ENCODE results near the gene ZFAND3. TPM values are rescaled to one million over a fixed set of nuclear protein-coding genes. Genes with fewer than 3 reads are reported as not detected.

ZFAND3 gene
- polyA plus RNA-seq, 4 donors: 127 to 176 (median 139) TPM

GRCh38 chr6:38159596-38159995, 340.1 kb downstream of the ZFAND3 start:
- no peak for DNase-seq (ENCODE audit: low read depth in 4 of 4, low spot score in 3 of 4)

- no peak for DNase-seq (ENCODE audit: low read depth in 4 of 4, low spot score in 3 of 4)
These were observed 341.3 kb downstream of the ZFAND3 start for GRCh38 chr6:38160831-38161230.

GRCh38 chr6:38161331-38161730, 341.8 kb downstream of the ZFAND3 start:
- DNase-seq (ENCODE audit: low read depth in 4 of 4, low spot score in 3 of 4): no peak

GRCh38 chr6:38161754-38162492, 342.4 kb downstream of the ZFAND3 start:
- no peak for DNase-seq (ENCODE audit: low read depth in 4 of 4, low spot score in 3 of 4)

GRCh38 chr6:38162493-38163185, 343.1 kb downstream of the ZFAND3 start:
- no peak for DNase-seq (ENCODE audit: low read depth in 4 of 4, low spot score in 3 of 4)

GRCh38 chr6:38163186-38164130, 343.9 kb downstream of the ZFAND3 start:
- no peak for DNase-seq (ENCODE audit: low read depth in 4 of 4, low spot score in 3 of 4)

- DNase-seq (ENCODE audit: low read depth in 4 of 4, low spot score in 3 of 4): no peak
These were observed 344.6 kb downstream of the ZFAND3 start for GRCh38 chr6:38164131-38164481.

- DNase-seq (ENCODE audit: low read depth in 4 of 4, low spot score in 3 of 4): no peak
These were observed 345.2 kb downstream of the ZFAND3 start for GRCh38 chr6:38164671-38165108.

GRCh38 chr6:38166411-38167240, 347.1 kb downstream of the ZFAND3 start:
- DNase-seq (ENCODE audit: low read depth in 4 of 4, low spot score in 3 of 4): no peak

- no peak for DNase-seq (ENCODE audit: low read depth in 4 of 4, low spot score in 3 of 4)
These were observed 348.1 kb downstream of the ZFAND3 start for GRCh38 chr6:38167598-38167997.

GRCh38 chr6:38168126-38168525, 348.6 kb downstream of the ZFAND3 start:
- no peak for DNase-seq (ENCODE audit: low read depth in 4 of 4, low spot score in 3 of 4)

- no peak for DNase-seq (ENCODE audit: low read depth in 4 of 4, low spot score in 3 of 4)
These were observed 349.2 kb downstream of the ZFAND3 start for GRCh38 chr6:38168699-38169098.

GRCh38 chr6:38169221-38169976, 349.9 kb downstream of the ZFAND3 start:
- no peak for DNase-seq (ENCODE audit: low read depth in 4 of 4, low spot score in 3 of 4)

- DNase-seq (ENCODE audit: low read depth in 4 of 4, low spot score in 3 of 4): no peak
These were observed 350.5 kb downstream of the ZFAND3 start for GRCh38 chr6:38169977-38170526.

GRCh38 chr6:38170666-38171355, 351.3 kb downstream of the ZFAND3 start:
- no peak for DNase-seq (ENCODE audit: low read depth in 4 of 4, low spot score in 3 of 4)

- no peak for DNase-seq (ENCODE audit: low read depth in 4 of 4, low spot score in 3 of 4)
These were observed 352.6 kb downstream of the ZFAND3 start for GRCh38 chr6:38171997-38172738.

GRCh38 chr6:38172739-38173410, 353.3 kb downstream of the ZFAND3 start:
- no peak for DNase-seq (ENCODE audit: low read depth in 4 of 4, low spot score in 3 of 4)
